Measurements from ENCODE around the gene LY6G5C.
"Not testable (repeated sequence)": the region's sequence is repeated elsewhere in the genome, so short reads cannot be mapped to it uniquely, and the experiment has no call there.

Gene LY6G5C

GRCh38 chr6:31715022-31715958 is 34.4 kb upstream of the LY6G5C start, which contains the start of gene LY6G6D:
LY6G6D (plus strand) TSS chr6:31715348; CDS start chr6:31715356, 8 bp downstream.
- no peak for DNase-seq (ENCODE audit: low spot score)

- no peak for DNase-seq (ENCODE audit: low spot score)
These were observed 33.3 kb upstream of the LY6G5C start for GRCh38 chr6:31713991-31714684.

- DNase-seq (ENCODE audit: low spot score), result no peak
These were observed 32.6 kb upstream of the LY6G5C start for GRCh38 chr6:31713465-31713864.

- no peak for DNase-seq (ENCODE audit: low spot score)
These were observed 31.4 kb upstream of the LY6G5C start for GRCh38 chr6:31712296-31712695.

- DNase-seq (ENCODE audit: low spot score), result no peak
These were observed 30.4 kb upstream of the LY6G5C start for GRCh38 chr6:31711233-31711632.

GRCh38 chr6:31710523-31711219 is 29.8 kb upstream of the LY6G5C start:
- no peak for DNase-seq (ENCODE audit: low spot score)

- DNase-seq (ENCODE audit: low spot score), result not testable (repeated sequence)
These were observed 28.3 kb upstream of the LY6G5C start for GRCh38 chr6:31709157-31709556.

- no peak for DNase-seq (ENCODE audit: low spot score)
These were observed 27.4 kb upstream of the LY6G5C start for GRCh38 chr6:31708224-31708623.

- no peak for DNase-seq (ENCODE audit: low spot score)
These were observed 26.8 kb upstream of the LY6G5C start for GRCh38 chr6:31707701-31708100.

- DNase-seq (ENCODE audit: low spot score), result no peak
These were observed 25.7 kb upstream of the LY6G5C start, which contains the start of gene LY6G6F for GRCh38 chr6:31706599-31706998. LY6G6F (plus strand) TSS chr6:31706866; CDS start chr6:31706907, 41 bp downstream.

- DNase-seq (ENCODE audit: low spot score), result no peak
These were observed 25.1 kb upstream of the LY6G5C start for GRCh38 chr6:31705931-31706330.

- peak; percentile 98 for DNase-seq (ENCODE audit: low spot score)
These were observed 22.2 kb upstream of the LY6G5C start, which contains the start of gene ABHD16A for GRCh38 chr6:31702819-31703716. ABHD16A (minus strand) TSS chr6:31703324; CDS start chr6:31703281, 43 bp downstream.

- peak; percentile 16 for DNase-seq (ENCODE audit: low spot score)
These were observed 21.5 kb upstream of the LY6G5C start for GRCh38 chr6:31702405-31702818.

- no peak for DNase-seq (ENCODE audit: low spot score)
These were observed 21.0 kb upstream of the LY6G5C start for GRCh38 chr6:31701666-31702404.

GRCh38 chr6:31700740-31701401 is 20.0 kb upstream of the LY6G5C start:
- no peak for DNase-seq (ENCODE audit: low spot score)

GRCh38 chr6:31697555-31697954 is 16.7 kb upstream of the LY6G5C start:
- DNase-seq (ENCODE audit: low spot score), result no peak

GRCh38 chr6:31693535-31693934 is 12.7 kb upstream of the LY6G5C start:
- DNase-seq (ENCODE audit: low spot score), result no peak

- DNase-seq (ENCODE audit: low spot score), result no peak
These were observed 12.0 kb upstream of the LY6G5C start for GRCh38 chr6:31692886-31693285.

- DNase-seq (ENCODE audit: low spot score), result no peak
These were observed 11.5 kb upstream of the LY6G5C start for GRCh38 chr6:31692353-31692752.

GRCh38 chr6:31691564-31692108 is 10.8 kb upstream of the LY6G5C start:
- no peak for DNase-seq (ENCODE audit: low spot score)

All from RKO (cell line).